IMR-90 (cell line): ENCODE results near the gene FNIP1. TPM values are rescaled to one million over a fixed set of nuclear protein-coding genes. Genes with fewer than 3 reads are reported as not detected.

ENCODE experiments used
- ATAC-seq: fragments of 200-7000 bp; cut with Tn5 transposase; 2 replicates; pipeline ENCODE4 v1.9.1; 2020; ENCODE audit warnings: low read depth, mild to moderate bottlenecking, moderate library complexity
- BruUV-seq: library from RNA; stranded (reverse); fragments of 400-500 nt; replicated peaks from 2 replicates; lab custom pipeline; 2021; lab: Mats Ljungman, UMichigan
- CTCF ChIA-PET: fragments of 300-600 bp; formaldehyde crosslinking; extraction: SDS; loops from one replicate; lab custom pipeline; 2021; ENCODE audit warnings: antibody characterized with exemption; lab: Yijun Ruan, JAX
- POLR2A ChIA-PET: fragments of 300-600 bp; sonication (Branson Sonifier 250); formaldehyde crosslinking; loops from one replicate; lab custom pipeline; 2022; ENCODE audit warnings: antibody characterized with exemption; ENCODE audit not compliant: unreplicated experiment; lab: Charles Lee
- DNase-seq: peaks from one replicate; pipeline ENCODE4 v3.0.0; 2013
- H2AFZ ChIP-seq: replicated peaks from 2 replicates; pipeline ENCODE3; 2013; ENCODE audit warnings: low read length, mild to moderate bottlenecking; ENCODE audit not compliant: poor library complexity
- H2AK5ac ChIP-seq: 2 replicates; pipeline ENCODE4 v1.6.1; 2013; ENCODE audit warnings: low read depth, low read length, inconsistent platforms
- H2AK9ac ChIP-seq: replicated peaks from 2 replicates; pipeline ENCODE3; 2013; ENCODE audit warnings: mild to moderate bottlenecking, low read depth, low read length, moderate library complexity; ENCODE audit not compliant: poor library complexity
- H2BK120ac ChIP-seq: 2 replicates; pipeline ENCODE4 v1.6.1; 2013; ENCODE audit warnings: low read depth, low read length, inconsistent platforms
- H2BK15ac ChIP-seq: 3 replicates; pipeline ENCODE4 v1.6.1; 2013; ENCODE audit warnings: low read depth, low read length, inconsistent platforms
- H2BK20ac ChIP-seq: 2 replicates; pipeline ENCODE4 v1.6.1; 2013; ENCODE audit warnings: low read depth, mild to moderate bottlenecking, inconsistent platforms, low read length, moderate library complexity
- H2BK5ac ChIP-seq: 2 replicates; pipeline ENCODE4 v1.6.1; 2013; ENCODE audit warnings: mild to moderate bottlenecking, low read depth, low read length, inconsistent platforms; ENCODE audit not compliant: poor library complexity, severe bottlenecking
- H3K14ac ChIP-seq: replicated peaks from 2 replicates; pipeline ENCODE4 v1.6.1; 2013; ENCODE audit warnings: low read depth, low read length, inconsistent platforms
- H3K18ac ChIP-seq: 2 replicates; pipeline ENCODE4 v1.6.1; 2013; ENCODE audit warnings: low read depth, low read length, control low read depth
- H3K23ac ChIP-seq: 2 replicates; pipeline ENCODE4 v1.6.1; 2013; ENCODE audit warnings: low read depth, low read length, inconsistent platforms
- H3K27ac ChIP-seq: 2 replicates; pipeline ENCODE4 v1.5.1; 2013; ENCODE audit warnings: mild to moderate bottlenecking, control low read depth, low read length; ENCODE audit not compliant: insufficient read depth
- H3K27me3 ChIP-seq: 2 replicates; pipeline ENCODE4 v1.6.1; 2013; ENCODE audit warnings: low read length; ENCODE audit not compliant: control insufficient read depth, insufficient read depth
- H3K36me3 ChIP-seq: 2 replicates; pipeline ENCODE4 v1.6.1; 2013; ENCODE audit warnings: low read length, mixed read lengths; ENCODE audit not compliant: control insufficient read depth, insufficient read depth
- H3K4ac ChIP-seq: 2 replicates; pipeline ENCODE4 v1.6.1; 2013; ENCODE audit warnings: low read depth, low read length, inconsistent platforms
- H3K4me1 ChIP-seq: 2 replicates; pipeline ENCODE4 v1.6.1; 2013; ENCODE audit warnings: low read length, mixed read lengths; ENCODE audit not compliant: control insufficient read depth, insufficient read depth
- H3K4me2 ChIP-seq: 2 replicates; pipeline ENCODE4 v1.6.1; 2013; ENCODE audit warnings: low read depth, mild to moderate bottlenecking, control low read depth, low read length, moderate library complexity
- H3K4me3 ChIP-seq: 2 replicates; pipeline ENCODE4 v1.5.1; 2013; ENCODE audit warnings: low read depth, mild to moderate bottlenecking, control low read depth, low read length, moderate library complexity; ENCODE audit not compliant: insufficient read depth
- H3K56ac ChIP-seq: 2 replicates; pipeline ENCODE4 v1.6.1; 2013; ENCODE audit warnings: low read length, inconsistent platforms; ENCODE audit not compliant: insufficient read depth; ENCODE audit errors: extremely low read depth
- H3K79me1 ChIP-seq, 2 experiments: 2 replicates each; pipeline ENCODE4 v1.6.1; 2013; ENCODE audit warnings: low read length in 2 of 2, inconsistent platforms in 1 of 2, low read depth in 1 of 2
- H3K9ac ChIP-seq: 2 replicates; pipeline ENCODE4 v1.6.1; 2013; ENCODE audit warnings: low read depth, low read length, control low read depth
- H3K9me1 ChIP-seq: 2 replicates; pipeline ENCODE4 v1.6.1; 2013; ENCODE audit warnings: low read length, inconsistent platforms; ENCODE audit not compliant: insufficient read depth
- H3K9me3 ChIP-seq: 2 replicates; pipeline ENCODE4 v1.6.1; 2013; ENCODE audit warnings: low read length; ENCODE audit not compliant: control insufficient read depth, insufficient read depth
- H4K20me1 ChIP-seq: 2 replicates; pipeline ENCODE4 v1.6.1; 2013; ENCODE audit warnings: low read length, inconsistent platforms; ENCODE audit not compliant: insufficient read depth
- H4K5ac ChIP-seq: 2 replicates; pipeline ENCODE4 v1.6.1; 2013; ENCODE audit warnings: mild to moderate bottlenecking, low read depth, low read length, control low read depth
- H4K8ac ChIP-seq, 2 experiments: 2 replicates each; pipeline ENCODE4 v1.6.1; 2013; ENCODE audit warnings: low read depth in 2 of 2, low read length in 2 of 2, control low read depth in 1 of 2, inconsistent platforms in 1 of 2
- H4K91ac ChIP-seq: 2 replicates; pipeline ENCODE4 v1.6.1; 2013; ENCODE audit warnings: low read depth, low read length, inconsistent platforms; ENCODE audit not compliant: insufficient read depth
- BHLHE40 ChIP-seq: fragments of 150-350 bp; IDR thresholded peaks from 2 replicates; pipeline ENCODE4 v1.6.1; 2016; ENCODE audit warnings: mild to moderate bottlenecking, low read depth, low read length
- CHD1 ChIP-seq: IDR thresholded peaks from 2 replicates; pipeline ENCODE4 v1.6.1; 2012; ENCODE audit warnings: low read depth, low read length, improper control_type of control experiment
- CTCF ChIP-seq: conservative IDR thresholded peaks from 2 replicates; pipeline ENCODE4 v1.5.1; 2012; ENCODE audit warnings: mild to moderate bottlenecking, low read depth, low read length, improper control_type of control experiment
- FOS ChIP-seq: fragments of 150-350 bp; IDR thresholded peaks from 2 replicates; pipeline ENCODE4 v1.6.1; 2016; ENCODE audit warnings: low read depth, low read length
- MAFK ChIP-seq: IDR thresholded peaks from 2 replicates; pipeline ENCODE4 v1.6.1; 2012; ENCODE audit warnings: low read depth, low read length, improper control_type of control experiment
- MAZ ChIP-seq: IDR thresholded peaks from 2 replicates; pipeline ENCODE4 v1.6.1; 2012; ENCODE audit warnings: low read depth, mild to moderate bottlenecking, low read length, improper control_type of control experiment, moderate library complexity, borderline replicate concordance
- MXI1 ChIP-seq: IDR thresholded peaks from 2 replicates; pipeline ENCODE4 v1.6.1; 2012; ENCODE audit warnings: low read depth, mild to moderate bottlenecking, low read length, moderate library complexity, borderline replicate concordance
- NFE2L2 ChIP-seq: fragments of 150-350 bp; IDR thresholded peaks from 2 replicates; pipeline ENCODE4 v1.6.1; 2016; ENCODE audit warnings: low read depth, mild to moderate bottlenecking, low read length
- POLR2A ChIP-seq: IDR thresholded peaks from 2 replicates; pipeline ENCODE4 v1.6.1; 2012; ENCODE audit warnings: mild to moderate bottlenecking, low read depth, low read length
- RAD21 ChIP-seq: IDR thresholded peaks from 2 replicates; pipeline ENCODE4 v1.6.1; 2012; ENCODE audit warnings: low read length, improper control_type of control experiment
- RCOR1 ChIP-seq: IDR thresholded peaks from 2 replicates; pipeline ENCODE4 v1.6.1; 2012; ENCODE audit warnings: mild to moderate bottlenecking, low read length, improper control_type of control experiment; ENCODE audit not compliant: insufficient replicate concordance
- RFX5 ChIP-seq: IDR thresholded peaks from 2 replicates; pipeline ENCODE4 v1.8.0; 2012; ENCODE audit warnings: low read depth, mild to moderate bottlenecking, low read length, moderate library complexity
- SMC3 ChIP-seq: fragments of 150-350 bp; IDR thresholded peaks from 2 replicates; pipeline ENCODE4 v1.6.1; 2016; ENCODE audit warnings: low read depth, mild to moderate bottlenecking, antibody characterized with exemption, low read length, moderate library complexity
- USF2 ChIP-seq: fragments of 150-350 bp; IDR thresholded peaks from 2 replicates; pipeline ENCODE4 v1.6.1; 2017; ENCODE audit warnings: mild to moderate bottlenecking, antibody characterized with exemption, low read length, low read depth
- WGBS, 2 experiments: methylation state at CpG; one replicate each; pipeline versions ENCODE4 v1.1.5 to v1.1.7; 2013; ENCODE audit warnings: missing lambda C conversion rate in 2 of 2; ENCODE audit not compliant: insufficient read length in 1 of 2; ENCODE audit errors: extremely low coverage in 2 of 2; 5-methylcytosine and 5-hydroxymethylcytosine counted together
- dilution Hi-C: fragments of 300-500 bp; cut with HindIII; formaldehyde crosslinking; loops from one replicate; pipeline ENCODE4 v1.14.3; 2018; ENCODE audit warnings: low sequenced_read_pairs; ENCODE audit not compliant: unreplicated experiment
- in situ Hi-C: fragments of 300-500 bp; cut with MboI; formaldehyde crosslinking; loops from 3 replicates; pipeline ENCODE4 v1.14.3; 2019; ENCODE audit warnings: low sequenced_read_pairs, inconsistent platforms, mixed read lengths
- intact Hi-C: fragments of 100-400 bp; cut with micrococcal nuclease; formaldehyde crosslinking; loops from 2 replicates; pipeline ENCODE4 v1.10.0; 2022
- polyA plus RNA-seq, 3 experiments: library from polyadenylated mRNA; depleted of rRNA; stranded (reverse); fragments of >200 nt; gene quantifications; 2 replicates each; pipeline ENCODE4 v1.2.3, GENCODE V29; 2012; ENCODE audit warnings: low replicate concordance in 1 of 3
- total RNA-seq: library from RNA; depleted of rRNA; stranded (reverse); fragments of >200 nt; gene quantifications from 2 replicates; pipeline ENCODE4 v1.2.3, GENCODE V29; 2012
- TF ChIP-seq, protein P1 (sequence below): fragments of 150-350 bp; IDR thresholded peaks from 2 replicates; pipeline ENCODE4 v1.6.1; 2016; ENCODE audit warnings: low read depth, mild to moderate bottlenecking, low read length, moderate library complexity, borderline replicate concordance

FNIP1 gene
- total and polyA plus RNA-seq, 2 of the 4 experiments (the other 2 are of a cell fraction): 5.6 to 34.1 TPM

- Histone ChIP-seq H3K79me1 (peaks cover 2 to 41% of the 10 kb centered on the region in 2 experiments; a peak in 3 of 4 replicates), H3K4me2 (peak overlapping the region; percentile 78), H4K20me1 (peaks cover 9% of the 10 kb centered on the region; the same call in 1 of the 2 replicates), H3K27me3 (no peaks in the 10 kb centered on the region), H2AFZ (peak overlapping the region; percentile 93), H3K9ac (peak overlapping the region; percentile 73), H3K18ac (peak overlapping the region; percentile 8; the same call in 1 of the 2 replicates), H4K5ac (no peak overlapping the region), H3K56ac (peak overlapping the region; percentile 62), H4K91ac (peak overlapping the region; percentile 46), H2AK9ac (peak overlapping the region; percentile 78), H3K27ac (peak overlapping the region; percentile 67), H3K4me3 (peak overlapping the region; percentile 66), H2BK15ac (0 out of 3 replicates have a peak overlapping the region, but pooled peaks have one; percentile 27), H4K8ac (peak overlapping the region; percentile 27 to 62; a peak in 2 of 4 replicates), H3K36me3 (no peaks in the 10 kb centered on the region), H2BK20ac (no peak overlapping the region), H3K23ac (peak overlapping the region; percentile 52), H3K9me3 (no peaks in the 10 kb centered on the region), H2BK120ac (peak overlapping the region; percentile 27; the same call in 1 of the 2 replicates), H3K14ac (peak overlapping the region; percentile 57), H2BK5ac (peak overlapping the region; percentile 58), H3K4me1 (peaks cover 5% of the 10 kb centered on the region), H3K9me1 (peaks cover 5% of the 10 kb centered on the region), H2AK5ac (peak overlapping the region; percentile 69), H3K4ac (peak overlapping the region; percentile 68)
- no peak for TF ChIP-seq RFX5
- no peak for TF ChIP-seq MAZ
- TF ChIP-seq NFE2L2: no peak
- TF ChIP-seq, protein P1, sequence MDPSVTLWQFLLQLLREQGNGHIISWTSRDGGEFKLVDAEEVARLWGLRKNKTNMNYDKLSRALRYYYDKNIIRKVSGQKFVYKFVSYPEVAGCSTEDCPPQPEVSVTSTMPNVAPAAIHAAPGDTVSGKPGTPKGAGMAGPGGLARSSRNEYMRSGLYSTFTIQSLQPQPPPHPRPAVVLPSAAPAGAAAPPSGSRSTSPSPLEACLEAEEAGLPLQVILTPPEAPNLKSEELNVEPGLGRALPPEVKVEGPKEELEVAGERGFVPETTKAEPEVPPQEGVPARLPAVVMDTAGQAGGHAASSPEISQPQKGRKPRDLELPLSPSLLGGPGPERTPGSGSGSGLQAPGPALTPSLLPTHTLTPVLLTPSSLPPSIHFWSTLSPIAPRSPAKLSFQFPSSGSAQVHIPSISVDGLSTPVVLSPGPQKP: no peak
- TF ChIP-seq MXI1: no peak
- no peak for TF ChIP-seq BHLHE40
- TF ChIP-seq FOS: no peak
- no peak for TF ChIP-seq RCOR1
- no peak for TF ChIP-seq CHD1
- TF ChIP-seq CTCF: no peak
- TF ChIP-seq RAD21: no peak
- TF ChIP-seq MAFK: no peak
- no peak for TF ChIP-seq POLR2A
- no peak; the same call in 1 of the 2 replicates for TF ChIP-seq SMC3
- no peak for TF ChIP-seq USF2
- ChIA-PET CTCF (interaction anchor here (1.1 kb wide), 1 partner anchor 45 kb away, joined by 6 read pairs; no protein-coding TSS in a partner anchor), POLR2A (no interaction called here)
- TSS peak; percentile 53 for BruUV-seq
- 1% methylated on average over 18 of the region's 21 CpGs; no CpG with 5 or more reads in 1 of the 2 experiments for WGBS, 2 experiments
- DNase-seq: peak; percentile 46
- ATAC-seq: peak; percentile 30
- dilution Hi-C loops: no loop called here
- intact Hi-C loops: loop anchor here (2.0 kb wide), 1 partner anchor 42 kb away; no protein-coding TSS in a partner anchor
- in situ Hi-C loops: no loop called here
Observed at GRCh38 chr5:131634666-131634995, 162.2 kb downstream of the FNIP1 start.
